Thyroid gland (tissue), 4 donors: ENCODE data around the gene EPDR1.

ENCODE experiments used
- POLR2A ChIP-seq, 2 donors: fragments of 450-650 bp; IDR thresholded peaks; one replicate each; pipeline ENCODE4 v1.6.1; 2017; ENCODE audit warnings: antibody characterized with exemption in 2 of 2, mild to moderate bottlenecking in 2 of 2, moderate library complexity in 1 of 2
- TF ChIP-seq, protein P1 (sequence below), 6 experiments: fragments of 200-600 bp in 3 of 6; fragments of 450-650 bp in 3 of 6; sonication (generic) in 3 of 6; IDR thresholded peaks; one replicate each; pipeline ENCODE4 v1.5.1; 2016 to 2019; ENCODE audit warnings: antibody characterized with exemption in 6 of 6, mild to moderate bottlenecking in 2 of 6, inconsistent platforms in 1 of 6, moderate library complexity in 1 of 6

DNA sequence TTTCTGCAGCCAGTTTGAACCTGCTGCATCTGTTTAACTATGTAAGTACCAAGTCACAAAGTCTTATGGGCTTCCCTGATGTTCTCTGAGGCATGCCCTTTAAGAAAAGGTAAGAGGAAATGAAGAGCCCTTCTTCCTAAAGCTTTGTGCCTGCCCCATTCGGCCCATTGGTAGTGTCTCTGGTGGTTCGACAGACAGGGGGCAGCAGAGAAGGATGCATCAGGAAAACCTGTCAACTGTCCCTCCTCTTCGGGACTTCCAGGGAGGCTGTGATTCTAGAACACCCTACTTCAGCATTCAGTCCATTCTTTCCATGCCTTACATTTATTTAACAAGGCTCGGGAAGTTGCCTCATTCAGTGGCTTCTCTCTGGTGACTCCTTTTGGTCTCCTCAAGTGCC, 1.9 kb upstream of the EPDR1 start:
- TF ChIP-seq, protein P1, sequence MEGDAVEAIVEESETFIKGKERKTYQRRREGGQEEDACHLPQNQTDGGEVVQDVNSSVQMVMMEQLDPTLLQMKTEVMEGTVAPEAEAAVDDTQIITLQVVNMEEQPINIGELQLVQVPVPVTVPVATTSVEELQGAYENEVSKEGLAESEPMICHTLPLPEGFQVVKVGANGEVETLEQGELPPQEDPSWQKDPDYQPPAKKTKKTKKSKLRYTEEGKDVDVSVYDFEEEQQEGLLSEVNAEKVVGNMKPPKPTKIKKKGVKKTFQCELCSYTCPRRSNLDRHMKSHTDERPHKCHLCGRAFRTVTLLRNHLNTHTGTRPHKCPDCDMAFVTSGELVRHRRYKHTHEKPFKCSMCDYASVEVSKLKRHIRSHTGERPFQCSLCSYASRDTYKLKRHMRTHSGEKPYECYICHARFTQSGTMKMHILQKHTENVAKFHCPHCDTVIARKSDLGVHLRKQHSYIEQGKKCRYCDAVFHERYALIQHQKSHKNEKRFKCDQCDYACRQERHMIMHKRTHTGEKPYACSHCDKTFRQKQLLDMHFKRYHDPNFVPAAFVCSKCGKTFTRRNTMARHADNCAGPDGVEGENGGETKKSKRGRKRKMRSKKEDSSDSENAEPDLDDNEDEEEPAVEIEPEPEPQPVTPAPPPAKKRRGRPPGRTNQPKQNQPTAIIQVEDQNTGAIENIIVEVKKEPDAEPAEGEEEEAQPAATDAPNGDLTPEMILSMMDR (IDR thresholded peaks at IDR 0.05), result no peak
- no peak for TF ChIP-seq POLR2A (IDR thresholded peaks at IDR 0.05)
